ENCODE measurements around the gene MACROD1.

Gene MACROD1

DNA sequence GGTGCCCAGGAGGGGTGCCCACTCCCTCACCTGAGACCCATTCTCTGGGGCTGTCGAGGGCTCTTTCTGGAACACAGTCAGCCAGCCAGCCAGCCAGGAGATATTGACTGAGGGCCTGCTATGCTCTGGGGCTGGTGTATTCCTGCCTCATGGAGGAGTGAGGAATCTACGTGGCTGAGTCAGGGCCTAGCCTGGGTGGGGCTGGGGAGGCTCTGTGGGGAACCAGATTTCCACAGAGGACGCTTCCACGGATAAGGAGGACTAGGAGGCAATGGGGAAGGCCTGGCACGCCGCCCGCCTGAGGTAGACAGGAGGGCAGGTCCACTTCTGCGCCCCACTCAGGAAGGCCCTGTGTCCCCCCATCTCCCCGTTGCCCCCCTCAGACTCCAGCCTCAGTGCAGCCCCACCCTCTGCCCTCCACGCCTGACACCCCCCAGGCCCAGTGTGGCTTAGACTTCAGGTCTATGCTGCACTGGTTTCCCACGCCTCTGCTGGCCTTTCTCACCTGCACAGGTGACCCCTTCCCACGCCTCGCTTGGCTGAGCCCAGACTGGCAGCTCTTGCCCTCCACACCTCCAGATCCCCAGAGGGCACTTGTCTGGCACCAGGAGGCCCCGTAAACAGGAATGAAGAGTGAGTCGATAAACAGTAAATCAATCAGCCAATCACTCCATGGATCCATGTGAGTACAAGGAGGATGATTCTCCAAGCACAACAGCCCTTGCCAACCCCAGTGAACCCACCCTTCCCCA lies 37.5 kb downstream of the MACROD1 start:
- DNase-seq = no peak

GRCh38 chr11:64127267-64128072 lies 38.4 kb downstream of the MACROD1 start:
- DNase-seq = no peak

DNA sequence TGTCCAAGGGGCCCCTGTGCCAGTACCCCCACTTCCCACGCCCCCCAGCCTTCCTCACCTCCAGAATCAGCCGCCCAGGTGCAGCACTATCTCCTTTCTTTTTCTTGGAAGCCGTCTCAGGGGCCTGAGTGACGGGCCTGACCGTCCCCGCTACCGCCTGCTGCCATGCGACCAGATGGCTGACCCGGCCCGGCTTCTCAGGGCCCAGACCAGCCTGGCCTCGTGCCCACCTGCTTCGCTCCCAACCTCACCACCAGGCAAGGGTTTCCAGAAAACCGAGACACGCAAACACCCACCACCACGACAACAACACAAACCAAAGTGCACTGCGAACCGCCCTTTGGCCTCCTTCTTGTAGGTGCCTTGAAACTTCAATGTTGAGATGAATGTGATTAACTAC lies 39.1 kb downstream of the MACROD1 start:
- DNase-seq = no peak

GRCh38 chr11:64126371-64126770 lies 39.5 kb downstream of the MACROD1 start:
- DNase-seq = no peak

- DNase-seq = no peak
Observed at GRCh38 chr11:64125676-64126075, 40.2 kb downstream of the MACROD1 start.

DNA sequence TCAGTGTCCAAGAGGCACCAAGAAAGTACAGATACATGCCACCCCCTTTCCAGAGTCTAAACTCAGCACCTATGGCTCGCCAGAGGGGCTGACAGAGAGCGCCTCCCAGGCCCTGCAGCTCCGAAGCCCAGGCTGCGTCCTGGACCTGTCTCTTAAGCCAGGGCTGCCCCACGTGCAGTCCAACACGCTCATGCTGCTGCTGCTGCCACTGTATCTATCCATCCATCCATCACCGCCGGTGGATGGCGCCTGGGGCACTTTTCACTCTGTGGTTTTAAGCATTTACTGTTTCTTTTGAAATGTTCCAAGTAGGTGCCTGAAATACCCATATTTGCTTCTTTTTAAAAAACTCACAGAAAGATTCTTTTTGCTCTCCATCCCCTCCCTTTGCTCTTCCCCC lies 41.8 kb downstream of the MACROD1 start:
- DNase-seq = peak; percentile 35

DNA sequence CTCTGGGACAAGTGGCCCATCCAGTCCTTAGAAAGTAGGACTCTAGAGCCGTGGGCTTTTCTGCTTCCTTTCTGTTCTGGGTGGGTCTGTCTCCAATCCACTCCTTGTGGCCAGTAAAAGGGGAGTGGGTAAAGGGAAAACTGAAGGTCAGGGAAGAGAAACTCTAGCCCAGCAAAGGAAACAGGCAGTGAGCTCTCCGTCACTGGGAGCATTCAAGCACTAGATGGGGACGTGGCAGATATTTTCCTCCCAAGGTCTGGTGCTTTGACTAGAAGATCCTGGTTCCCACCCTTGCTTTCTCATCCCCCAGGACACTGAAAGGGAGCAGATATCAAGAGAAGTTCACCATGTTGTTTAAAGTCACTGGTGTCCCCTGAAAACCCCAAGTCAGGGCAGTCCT lies 42.2 kb downstream of the MACROD1 start:
- no peak for DNase-seq

DNA sequence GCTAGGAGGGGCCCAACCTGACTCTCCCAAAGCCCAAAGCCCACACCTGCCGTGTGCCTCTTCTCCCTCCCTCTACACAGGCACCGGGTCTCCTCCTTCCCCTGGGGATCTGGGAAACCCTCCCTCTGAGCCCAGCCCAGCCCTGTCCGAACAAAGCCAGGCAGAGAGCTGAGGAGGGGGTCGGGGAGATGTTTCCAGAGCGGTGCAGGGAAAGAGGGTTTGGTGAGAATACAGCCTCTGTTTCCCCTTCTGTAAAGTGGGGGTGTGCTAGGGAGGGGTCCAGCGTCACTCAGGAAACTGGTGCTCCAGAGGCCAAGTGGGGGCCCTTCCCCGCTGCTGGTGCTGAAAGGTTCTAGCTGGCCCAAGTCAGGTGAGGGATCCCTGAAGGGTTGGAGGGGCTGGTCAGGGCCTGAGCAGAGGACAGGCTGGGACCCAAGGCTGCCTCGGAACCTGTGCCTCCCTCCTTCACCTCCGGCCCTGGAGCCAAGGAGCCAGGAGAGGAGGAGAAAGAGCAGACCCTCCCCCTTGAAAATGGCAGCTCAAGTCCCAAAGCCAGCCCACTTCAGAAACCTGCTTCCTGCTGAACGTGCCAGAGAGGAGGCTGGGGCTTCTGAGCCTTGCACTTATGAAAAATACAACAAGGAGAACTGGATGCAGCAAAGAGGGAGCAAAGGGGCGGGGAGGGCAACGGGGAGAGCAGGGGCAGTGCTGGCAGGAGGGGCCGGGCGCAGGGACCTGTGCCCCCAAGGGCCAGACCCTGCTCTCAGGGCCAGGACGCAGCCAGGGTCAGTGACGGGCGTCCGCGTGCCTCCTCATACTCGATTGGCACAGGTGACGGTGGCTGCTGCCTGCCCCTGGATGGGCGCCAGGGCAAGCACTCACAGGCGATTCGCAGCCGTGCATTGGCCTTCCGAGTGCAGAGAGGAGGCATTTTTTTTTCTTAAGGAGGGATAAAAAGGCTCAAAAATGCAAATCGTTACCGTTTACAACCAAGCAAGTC lies 43.2 kb downstream of the MACROD1 start:
- DNase-seq = no peak

DNA sequence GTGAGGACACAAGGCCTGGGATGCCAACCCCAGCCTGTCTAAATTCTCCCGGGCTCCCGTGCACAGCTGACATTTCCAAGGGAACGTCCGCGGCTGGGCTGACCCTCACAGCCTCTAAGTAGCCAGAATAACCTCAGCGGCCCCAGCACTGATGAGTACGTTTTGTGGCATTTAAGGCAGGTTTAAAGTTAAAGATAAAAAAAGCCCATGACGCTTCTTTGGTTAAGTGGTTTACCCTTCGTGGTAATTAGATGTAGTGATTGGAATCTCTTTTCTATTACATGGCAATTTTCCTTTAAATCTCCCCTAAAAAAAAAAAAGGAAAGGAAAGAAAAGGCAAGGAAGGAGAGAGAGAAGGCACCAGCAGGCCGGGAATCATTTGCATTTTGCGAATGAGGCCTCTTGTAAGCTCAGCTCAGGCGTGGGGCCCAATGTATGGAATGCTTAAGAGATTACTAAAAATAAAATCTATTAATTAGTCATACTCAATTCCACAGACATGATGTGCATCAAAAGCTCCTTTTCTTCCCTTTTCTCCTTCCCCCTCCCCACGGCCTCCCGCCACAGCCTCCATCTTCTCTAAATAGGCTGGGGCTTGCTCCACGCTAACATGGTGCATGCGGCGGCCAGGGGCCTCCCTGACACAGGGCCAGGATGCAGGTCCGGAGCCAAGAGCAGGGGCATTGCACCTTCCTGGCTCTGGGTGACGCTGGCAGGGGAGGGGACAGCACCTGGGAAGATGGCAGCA lies 44.1 kb downstream of the MACROD1 start:
- peak; percentile 27 for DNase-seq

- no peak for DNase-seq
Observed at GRCh38 chr11:64120951-64121569, 44.9 kb downstream of the MACROD1 start.

- DNase-seq = no peak
Observed at GRCh38 chr11:64119700-64120099, 46.2 kb downstream of the MACROD1 start.

DNA sequence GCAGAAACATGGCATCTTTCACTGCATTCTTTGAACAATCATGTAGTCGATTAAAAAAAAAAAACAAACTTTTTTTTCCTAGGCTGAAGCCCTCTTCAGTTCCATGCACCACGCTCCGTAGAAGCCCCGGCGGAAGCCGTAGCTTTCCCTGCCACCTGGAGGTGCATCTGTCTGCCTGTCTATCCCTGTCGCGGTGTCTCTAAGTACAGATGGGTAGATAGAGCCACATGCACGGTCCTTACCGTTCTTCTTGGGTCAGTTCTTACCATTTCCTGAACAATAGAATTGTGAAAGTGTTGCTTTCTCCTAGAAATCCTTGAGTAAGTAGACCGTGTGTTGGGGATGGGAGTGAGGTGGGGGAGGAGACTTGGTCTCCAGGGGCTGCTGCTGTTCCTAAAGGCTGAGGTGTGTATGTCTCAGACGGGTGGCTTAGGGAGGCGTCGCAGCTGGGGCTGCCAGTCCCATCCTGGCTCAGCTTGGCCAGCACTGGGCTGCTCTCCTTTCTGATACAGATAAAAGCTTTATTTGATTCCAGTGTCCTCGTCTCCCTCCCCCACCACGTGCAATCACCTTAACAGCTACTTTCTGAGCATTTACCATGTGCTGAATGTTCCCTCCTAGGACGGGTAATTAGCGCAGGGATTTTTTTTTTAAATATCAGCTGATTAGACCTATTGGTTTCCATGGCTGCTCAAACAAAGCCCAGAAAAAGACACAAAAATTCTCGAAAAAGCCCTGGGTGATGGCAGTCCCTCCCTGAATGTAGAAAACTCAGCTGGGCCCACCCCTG lies 46.8 kb downstream of the MACROD1 start:
- no peak for DNase-seq

DNA sequence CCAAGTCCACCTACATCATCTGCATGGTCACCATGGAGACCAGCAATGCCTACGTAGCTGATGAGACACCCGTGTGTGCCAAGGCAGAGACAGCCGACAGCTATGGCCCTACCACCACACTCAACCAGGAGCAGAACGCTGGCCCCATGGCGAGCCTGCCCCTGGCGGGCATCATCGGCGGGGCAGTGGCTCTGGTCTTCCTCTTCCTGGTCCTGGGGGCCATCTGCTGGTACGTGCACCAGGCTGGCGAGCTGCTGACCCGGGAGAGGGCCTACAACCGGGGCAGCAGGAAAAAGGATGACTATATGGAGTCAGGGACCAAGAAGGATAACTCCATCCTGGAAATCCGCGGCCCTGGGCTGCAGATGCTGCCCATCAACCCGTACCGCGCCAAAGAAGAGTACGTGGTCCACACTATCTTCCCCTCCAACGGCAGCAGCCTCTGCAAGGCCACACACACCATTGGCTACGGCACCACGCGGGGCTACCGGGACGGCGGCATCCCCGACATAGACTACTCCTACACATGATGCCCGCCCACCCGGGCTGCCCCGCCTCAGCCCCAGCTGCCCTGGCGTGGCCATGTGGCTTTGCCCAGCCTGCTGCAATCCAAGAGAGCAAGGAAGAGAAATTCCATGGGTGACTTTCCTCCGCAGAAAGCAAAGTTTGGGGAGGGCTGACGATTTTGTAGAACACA lies 48.0 kb downstream of the MACROD1 start:
- DNase-seq = no peak

- no peak for DNase-seq
Observed at GRCh38 chr11:64115531-64116522, 50.1 kb downstream of the MACROD1 start.

- no peak for DNase-seq
Observed at GRCh38 chr11:64114231-64114630, 51.7 kb downstream of the MACROD1 start.

- no peak for DNase-seq
Observed at GRCh38 chr11:64113462-64113780, 52.5 kb downstream of the MACROD1 start.

GRCh38 chr11:64112771-64113461 lies 53.0 kb downstream of the MACROD1 start:
- DNase-seq = no peak

All from hematopoietic multipotent progenitor cell treated with erythropoietin and hydrocortisone succinate and interleukin-3 and kit ligand, for 4 days (in vitro differentiated cells).